Aorta (tissue), 5 donors: ENCODE results near the gene TAX1BP1. TPM values are rescaled to one million over a fixed set of nuclear protein-coding genes. Genes with fewer than 3 reads are reported as not detected.

Source experiments
- ATAC-seq: fragments of 200-7000 bp; cut with Tn5 transposase; one replicate; pipeline ENCODE4 v1.9.1; 2022; ENCODE audit warnings: moderate library complexity; ENCODE audit not compliant: low FRiP score
- DNase-seq, 2 donors: peaks; one replicate each; pipeline ENCODE4 v3.0.0-alpha.2; 2020
- H3K27ac ChIP-seq, 2 donors: one replicate each; pipeline ENCODE4 v1.5.1; 2013; ENCODE audit warnings: low read length in 2 of 2, mild to moderate bottlenecking in 2 of 2, moderate library complexity in 2 of 2, control low read depth in 1 of 2, inconsistent platforms in 1 of 2, low read depth in 1 of 2
- H3K27me3 ChIP-seq, 2 donors: one replicate each; pipeline ENCODE4 v1.6.1; 2013; ENCODE audit warnings: control low read depth in 1 of 2, low read length in 1 of 2, mild to moderate bottlenecking in 1 of 2, moderate library complexity in 1 of 2; ENCODE audit not compliant: insufficient read depth in 2 of 2, control insufficient read depth in 1 of 2
- H3K36me3 ChIP-seq, 2 donors: one replicate each; pipeline ENCODE4 v1.6.1; 2013; ENCODE audit warnings: control low read depth in 1 of 2, low read length in 1 of 2, mild to moderate bottlenecking in 1 of 2; ENCODE audit not compliant: insufficient read depth in 2 of 2, control insufficient read depth in 1 of 2
- H3K4me1 ChIP-seq, 2 donors: one replicate each; pipeline ENCODE4 v1.6.1; 2013; ENCODE audit warnings: low read length in 2 of 2, control low read depth in 1 of 2, mild to moderate bottlenecking in 1 of 2, moderate library complexity in 1 of 2; ENCODE audit not compliant: insufficient read depth in 2 of 2, control insufficient read depth in 1 of 2
- H3K4me3 ChIP-seq, 2 donors: one replicate each; pipeline ENCODE4 v1.5.1; 2013; ENCODE audit warnings: low read length in 2 of 2, control low read depth in 1 of 2, mild to moderate bottlenecking in 1 of 2
- H3K9me3 ChIP-seq: one replicate; pipeline ENCODE4 v1.6.1; 2013; ENCODE audit warnings: mild to moderate bottlenecking, low read length; ENCODE audit not compliant: control insufficient read depth
- WGBS, 2 donors: extraction: QIAGEN DNeasy Blood & Tissue Kit; methylation state at CpG; one replicate each; pipeline ENCODE4 v1.1.7; 2013; 5-methylcytosine and 5-hydroxymethylcytosine counted together
- intact Hi-C, 2 donors: fragments of 100-400 bp; cut with DNase I; formaldehyde crosslinking; loops; one replicate each; pipeline versions ENCODE4 v1.14.2 to v1.15.0; 2022
- polyA plus RNA-seq, 2 donors: library from polyadenylated mRNA; stranded (reverse); fragments of 200-250 nt; gene quantifications; one replicate each; pipeline ENCODE4 v1.2.3, GENCODE V29; 2013
- total RNA-seq, 2 donors: library from RNA; stranded (reverse); fragmentation: NEBNext Ultra II Directional; extraction: Animal tissue kit (Norgen Biotek cat#: 25700); gene quantifications; one replicate each; pipeline ENCODE4 v1.2.1, GENCODE V29; 2021
- donor health status: healthy with polysubstance abuse.
- donor health status: Bipolar disorder and iron deficiency.
- donor health status: DM: no; HTN: no; CAD: no.
- donor health status: DM: no; HTN: no; CAD: no.
- donor health status: DM: yes; HTN: yes; CAD: no.

TAX1BP1 gene
- total and polyA plus RNA-seq, 4 donors = 68.4 to 113 (median 86.5) TPM

GRCh38 chr7:27876756-27877155, 136.8 kb downstream of the TAX1BP1 start:
- intact Hi-C loops = no loop called here

More at GRCh38 chr7:27876756-27877155, 136.8 kb downstream of the TAX1BP1 start:
- Histone ChIP-seq H3K27me3 (no peaks in the 10 kb centered on the region), H3K36me3 (no peaks in the 10 kb centered on the region), H3K4me1 (peaks cover 0 to 3% of the 10 kb centered on the region in 2 donors), H3K9me3 (no peaks in the 10 kb centered on the region), H3K4me3 (no peak overlapping the region), H3K27ac (no peak overlapping the region)
- no peak for DNase-seq
- no peak for ATAC-seq
- 87 to 91% methylated on average over 8 of the region's 8 CpGs for WGBS, 2 donors

Other genes starting within 250 kb of the TAX1BP1 start
- gene HIBADH, start 77.3 kb upstream of the TAX1BP1 start, total RNA-seq = 10 to 100 TPM; 22.4 to 31.0 TPM
- 10 to 100 TPM; 29.3 to 32.5 TPM for gene HIBADH, start 77.3 kb upstream of the TAX1BP1 start, polyA plus RNA-seq